BJ (cell line): ENCODE measurements around the gene TREML4. TPM values are rescaled to one million over a fixed set of nuclear protein-coding genes. Genes with fewer than 3 reads are reported as not detected.

Experiments used
- CTCF ChIA-PET: fragments of 350-600 bp; formaldehyde crosslinking; extraction: SDS; loops from one replicate; lab custom pipeline; 2021; ENCODE audit warnings: antibody characterized with exemption, inconsistent platforms; lab: Yijun Ruan, JAX
- POLR2A ChIA-PET: fragments of 300-600 bp; sonication (Branson Sonifier 250); formaldehyde crosslinking; extraction: SDS; loops from one replicate; lab custom pipeline; 2021; ENCODE audit warnings: antibody characterized with exemption; lab: Charles Lee
- DNase-seq: peaks from one replicate; pipeline ENCODE4 v3.0.0-alpha.2; 2011; ENCODE audit warnings: low read depth
- H3K27me3 ChIP-seq: 2 replicates; pipeline ENCODE4 v1.6.0; 2011; ENCODE audit warnings: low read length; ENCODE audit not compliant: control insufficient read depth, insufficient read depth
- H3K36me3 ChIP-seq: 2 replicates; pipeline ENCODE4 v1.5.1; 2011; ENCODE audit warnings: low read length; ENCODE audit not compliant: control insufficient read depth, insufficient read depth
- H3K4me3 ChIP-seq: 2 replicates; pipeline ENCODE4 v1.5.1; 2011; ENCODE audit warnings: low read depth, mild to moderate bottlenecking, control low read depth, low read length
- CTCF ChIP-seq: IDR thresholded peaks from 2 replicates; pipeline ENCODE4 v1.5.1; 2011; ENCODE audit warnings: low read depth, mild to moderate bottlenecking, control low read depth, inconsistent platforms, low read length, moderate library complexity; ENCODE audit not compliant: insufficient read depth
- polyA plus RNA-seq: library from polyadenylated mRNA; depleted of rRNA; stranded (reverse); fragments of >200 nt; gene quantifications from 2 replicates; pipeline ENCODE4 v1.2.3, GENCODE V29; 2011

The TREML4 gene
- polyA plus RNA-seq, 1 experiment, result not detected

- CTCF ChIA-PET, result interaction anchor here (0.9 kb wide), 1 partner anchor 10 kb away, joined by 3 read pairs; no protein-coding TSS in a partner anchor
- no peak for DNase-seq
These were observed 19.9 kb downstream of the TREML4 start for GRCh38 chr6:41247882-41248705.

GRCh38 chr6:41252401-41253169 is 24.4 kb downstream of the TREML4 start:
- POLR2A ChIA-PET, result interaction anchor here (0.6 kb wide), 1 partner anchor 1115 kb away, joined by 15 read pairs; no protein-coding TSS in a partner anchor
- CTCF ChIA-PET, result interaction anchor here (0.7 kb wide), 1 partner anchor 67 kb away, joined by 3 read pairs; no protein-coding TSS in a partner anchor
- no peak for TF ChIP-seq CTCF
- Histone ChIP-seq H3K36me3 (no peaks in the 10 kb centered on the region), H3K27me3 (no peaks in the 10 kb centered on the region), H3K4me3 (no peak overlapping the region)
- no peak for DNase-seq

More at GRCh38 chr6:41247882-41248705, 19.9 kb downstream of the TREML4 start:
- POLR2A ChIA-PET, result no interaction called here
- TF ChIP-seq CTCF, result no peak
- Histone ChIP-seq H3K27me3 (no peaks in the 10 kb centered on the region), H3K36me3 (no peaks in the 10 kb centered on the region), H3K4me3 (no peak overlapping the region)

DNA sequence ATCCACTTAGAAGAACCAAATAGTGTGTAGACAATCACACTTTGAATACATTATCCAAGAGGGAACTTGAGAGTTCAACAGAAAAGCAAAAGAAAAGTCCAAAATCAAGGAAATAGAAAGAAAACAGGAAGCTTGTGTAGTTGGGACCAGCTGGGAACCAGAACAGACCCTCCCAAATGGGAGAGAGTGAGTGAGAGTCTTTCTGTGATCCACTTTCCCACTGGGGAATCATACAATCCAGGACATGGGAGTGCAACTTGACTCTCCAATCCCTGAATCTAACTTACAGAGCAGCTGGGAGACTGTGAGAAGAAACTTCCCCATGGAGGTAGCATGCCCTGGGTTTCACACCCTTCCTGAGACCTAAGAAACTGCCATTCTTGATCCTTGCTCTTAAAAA is 27.0 kb downstream of the TREML4 start:
- DNase-seq, result no peak
- Histone ChIP-seq H3K4me3 (no peak overlapping the region), H3K27me3 (no peaks in the 10 kb centered on the region), H3K36me3 (no peaks in the 10 kb centered on the region)
- ChIA-PET POLR2A (no interaction called here), CTCF (no interaction called here)
- no peak for TF ChIP-seq CTCF

DNA sequence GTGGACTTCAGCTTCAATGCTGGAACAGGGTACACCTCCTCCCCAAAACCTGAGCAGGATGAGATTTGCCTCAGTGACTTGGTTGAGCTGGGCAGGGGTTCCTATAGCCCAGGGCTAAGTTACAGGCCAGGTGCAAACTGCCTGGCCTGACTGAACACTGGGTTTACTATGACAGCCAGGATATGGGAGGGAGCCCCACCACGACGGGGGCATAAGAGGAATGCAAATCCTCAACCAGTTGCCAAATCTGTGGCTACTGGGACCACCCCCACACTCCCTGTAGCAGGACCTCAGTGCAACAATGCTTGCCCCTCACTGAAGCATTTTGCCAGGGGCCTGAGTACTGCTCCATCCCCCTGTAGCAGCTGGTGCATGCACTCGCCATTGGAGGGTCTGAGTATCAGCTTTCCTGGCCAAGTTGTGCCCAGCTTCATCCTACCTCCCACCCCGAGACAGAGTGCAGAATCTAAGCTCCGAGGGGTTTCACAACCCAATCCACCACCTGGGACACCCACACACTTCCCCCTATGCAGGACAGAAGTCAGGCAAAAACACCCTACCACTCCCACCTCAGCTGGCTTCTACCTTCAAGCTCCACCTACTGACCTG is 27.6 kb downstream of the TREML4 start:
- Histone ChIP-seq H3K27me3 (no peaks in the 10 kb centered on the region), H3K36me3 (no peaks in the 10 kb centered on the region), H3K4me3 (no peak overlapping the region)
- no peak for DNase-seq
- TF ChIP-seq CTCF, result no peak
- CTCF ChIA-PET, result no interaction called here
- POLR2A ChIA-PET, result no interaction called here

DNA sequence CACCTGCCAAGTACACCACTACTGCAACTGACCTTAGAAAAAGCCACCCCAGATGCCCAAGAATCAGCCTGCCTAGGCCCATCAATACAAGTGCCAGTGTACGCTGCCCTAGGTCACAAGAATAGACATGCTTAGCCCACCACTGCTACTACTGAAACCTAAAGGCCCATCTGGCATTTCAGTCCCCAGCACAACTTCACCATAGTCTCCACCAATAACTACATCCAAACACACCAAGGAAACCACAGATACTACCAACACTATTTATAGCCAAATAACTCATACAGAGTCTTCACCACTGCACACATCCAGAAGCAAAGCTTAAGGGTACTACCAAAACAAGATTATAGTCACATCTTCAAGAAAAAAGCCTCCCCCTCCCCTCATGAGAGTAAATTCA is 28.2 kb downstream of the TREML4 start:
- no peak for DNase-seq
- ChIA-PET CTCF (no interaction called here), POLR2A (no interaction called here)
- TF ChIP-seq CTCF, result no peak
- no peak overlapping the region for H3K4me3 ChIP-seq
- H3K27me3 ChIP-seq, result no peaks in the 10 kb centered on the region
- no peaks in the 10 kb centered on the region for H3K36me3 ChIP-seq
